ENCODE data around the gene FRMD4A.

DNA sequence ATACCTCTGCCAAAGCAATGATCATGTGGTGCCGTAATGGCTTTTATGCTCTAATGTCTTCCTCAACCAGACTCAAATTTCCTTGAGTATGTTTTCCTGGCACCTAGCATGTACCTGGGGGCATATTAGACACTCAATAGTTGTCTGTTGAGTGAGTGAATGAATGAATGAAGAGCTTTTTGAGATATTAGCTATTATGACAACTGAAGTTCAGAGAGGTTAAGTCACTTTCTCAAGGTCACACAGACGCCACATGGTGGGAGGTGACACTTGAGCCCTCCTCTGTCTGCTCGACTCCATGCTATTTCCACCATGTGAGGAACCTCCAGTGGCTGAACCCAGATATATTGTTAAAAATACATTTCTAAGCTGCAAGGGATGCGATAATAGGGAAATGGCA is 611.9 kb downstream of the FRMD4A start:
- TF ChIP-seq, protein P1, sequence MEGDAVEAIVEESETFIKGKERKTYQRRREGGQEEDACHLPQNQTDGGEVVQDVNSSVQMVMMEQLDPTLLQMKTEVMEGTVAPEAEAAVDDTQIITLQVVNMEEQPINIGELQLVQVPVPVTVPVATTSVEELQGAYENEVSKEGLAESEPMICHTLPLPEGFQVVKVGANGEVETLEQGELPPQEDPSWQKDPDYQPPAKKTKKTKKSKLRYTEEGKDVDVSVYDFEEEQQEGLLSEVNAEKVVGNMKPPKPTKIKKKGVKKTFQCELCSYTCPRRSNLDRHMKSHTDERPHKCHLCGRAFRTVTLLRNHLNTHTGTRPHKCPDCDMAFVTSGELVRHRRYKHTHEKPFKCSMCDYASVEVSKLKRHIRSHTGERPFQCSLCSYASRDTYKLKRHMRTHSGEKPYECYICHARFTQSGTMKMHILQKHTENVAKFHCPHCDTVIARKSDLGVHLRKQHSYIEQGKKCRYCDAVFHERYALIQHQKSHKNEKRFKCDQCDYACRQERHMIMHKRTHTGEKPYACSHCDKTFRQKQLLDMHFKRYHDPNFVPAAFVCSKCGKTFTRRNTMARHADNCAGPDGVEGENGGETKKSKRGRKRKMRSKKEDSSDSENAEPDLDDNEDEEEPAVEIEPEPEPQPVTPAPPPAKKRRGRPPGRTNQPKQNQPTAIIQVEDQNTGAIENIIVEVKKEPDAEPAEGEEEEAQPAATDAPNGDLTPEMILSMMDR (IDR thresholded peaks at IDR 0.05) = no peak
- no peak for TF ChIP-seq POLR2A (IDR thresholded peaks at IDR 0.05)
